RCC 7860 (cell line): ENCODE measurements around the gene ZNF511.
A peak's percentile ranks its signal among the peaks of the same experiment; 100 is the strongest.
"Not testable (repeated sequence)": the region's sequence is repeated elsewhere in the genome, so short reads cannot be mapped to it uniquely, and the experiment has no call there.

Experiments used
- DNase-seq: peaks from one replicate; pipeline ENCODE4 v3.0.0-alpha.2; 2015; ENCODE audit warnings: low spot score
- FAIRE-seq: peaks from 2 replicates; lab custom pipeline; 2012; peaks lifted over from hg19 to GRCh38; lab: Jason Lieb, UNC

The ZNF511 gene

GRCh38 chr10:133308421-133309099 is at the start of gene ZNF511, which contains the start of gene TUBGCP2:
ZNF511 (plus strand) TSS chr10:133308914; CDS start chr10:133308944, 30 bp downstream.
TUBGCP2 (minus strand) TSS chr10:133308872; CDS start chr10:133302941, 5,931 bp downstream.
- DNase-seq: peak; percentile 57
- FAIRE-seq: no peak

- DNase-seq (no peak), FAIRE-seq (no peak)
Measured at GRCh38 chr10:133259602-133259989, 49.1 kb upstream of the ZNF511 start.

- no peak for DNase-seq
- FAIRE-seq: no peak
Measured at GRCh38 chr10:133260895-133261725, 47.6 kb upstream of the ZNF511 start.

GRCh38 chr10:133261726-133262325 is 46.9 kb upstream of the ZNF511 start:
- no peak for FAIRE-seq
- peak; percentile 35 for DNase-seq

GRCh38 chr10:133262696-133263095 is 46.0 kb upstream of the ZNF511 start:
- FAIRE-seq (no peak), DNase-seq (no peak)

GRCh38 chr10:133263674-133264073 is 45.0 kb upstream of the ZNF511 start:
- no peak for DNase-seq
- no peak for FAIRE-seq

GRCh38 chr10:133264461-133264860 is 44.3 kb upstream of the ZNF511 start:
- FAIRE-seq: no peak
- no peak for DNase-seq

GRCh38 chr10:133265052-133265451 is 43.7 kb upstream of the ZNF511 start:
- not testable (repeated sequence) for FAIRE-seq, DNase-seq

GRCh38 chr10:133266056-133266795 is 42.5 kb upstream of the ZNF511 start:
- no peak for FAIRE-seq
- no peak for DNase-seq

- DNase-seq: no peak
- FAIRE-seq: no peak
Measured at GRCh38 chr10:133267293-133267692, 41.4 kb upstream of the ZNF511 start.

- FAIRE-seq: no peak
- DNase-seq: no peak
Measured at GRCh38 chr10:133267829-133268228, 40.9 kb upstream of the ZNF511 start.

- no peak for DNase-seq
- FAIRE-seq: no peak
Measured at GRCh38 chr10:133268532-133268931, 40.2 kb upstream of the ZNF511 start.

- FAIRE-seq: no peak
- DNase-seq: no peak
Measured at GRCh38 chr10:133269367-133269766, 39.3 kb upstream of the ZNF511 start.

GRCh38 chr10:133270204-133270603 is 38.5 kb upstream of the ZNF511 start:
- DNase-seq: no peak
- FAIRE-seq: no peak

- DNase-seq (no peak), FAIRE-seq (no peak)
Measured at GRCh38 chr10:133270773-133271297, 37.9 kb upstream of the ZNF511 start.

- FAIRE-seq: no peak
- no peak for DNase-seq
Measured at GRCh38 chr10:133271521-133272300, 37.0 kb upstream of the ZNF511 start.

GRCh38 chr10:133272301-133272963 is 36.3 kb upstream of the ZNF511 start:
- no peak for DNase-seq

GRCh38 chr10:133272964-133273420 is 35.7 kb upstream of the ZNF511 start:
- DNase-seq (no peak), FAIRE-seq (no peak)

More at GRCh38 chr10:133272301-133272963, 36.3 kb upstream of the ZNF511 start:
- FAIRE-seq: no peak

- DNase-seq (no peak), FAIRE-seq (no peak)
Measured at GRCh38 chr10:133273534-133274143, 35.1 kb upstream of the ZNF511 start.
